Measurements from ENCODE around the gene UNC93A.

DNA sequence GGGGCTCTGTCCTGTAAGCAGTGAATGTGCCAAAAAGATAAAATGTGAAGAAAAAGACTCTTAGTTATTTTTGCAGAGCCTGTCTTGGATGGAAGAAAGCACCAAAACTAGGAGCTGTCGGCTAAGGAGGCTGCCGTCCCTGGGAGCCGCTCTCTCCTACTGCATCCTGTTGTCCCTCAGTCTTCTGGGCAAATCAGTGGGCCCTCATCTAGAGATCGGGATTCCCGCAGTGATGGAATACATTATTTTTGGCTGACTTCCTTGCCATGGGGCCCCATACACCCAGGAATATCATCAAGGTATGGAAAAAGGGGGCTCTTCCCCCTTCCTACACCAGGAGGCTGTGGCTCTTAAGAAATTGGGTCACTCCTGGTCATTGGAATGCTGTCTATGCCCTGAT is 37.0 kb downstream of the UNC93A start:
- TF ChIP-seq POLR2A (IDR thresholded peaks at IDR 0.05; ENCODE audit: low read depth) (no peak), POLR2AphosphoS5 (IDR thresholded peaks at IDR 0.05) (no peak)
